Neuron (in vitro differentiated cells): ENCODE data around the gene CCSAP.
A peak's percentile ranks its signal among the peaks of the same experiment; 100 is the strongest.

Source experiments
- H2AFZ ChIP-seq: one replicate; pipeline ENCODE4 v1.6.1; 2013; ENCODE audit warnings: low read depth, mild to moderate bottlenecking, inconsistent platforms, low read length, moderate library complexity
- H3K27me3 ChIP-seq: one replicate; pipeline ENCODE4 v1.6.1; 2013; ENCODE audit warnings: low read length; ENCODE audit not compliant: insufficient read depth
- H3K36me3 ChIP-seq: one replicate; pipeline ENCODE4 v1.6.1; 2013; ENCODE audit warnings: low read length; ENCODE audit not compliant: insufficient read depth
- H3K4me1 ChIP-seq: one replicate; pipeline ENCODE4 v1.6.1; 2013; ENCODE audit warnings: low read length; ENCODE audit not compliant: insufficient read depth
- H3K4me3 ChIP-seq: 2 replicates; pipeline ENCODE4 v1.5.1; 2013; ENCODE audit warnings: mild to moderate bottlenecking, low read length, moderate library complexity
- H3K9me3 ChIP-seq: one replicate; pipeline ENCODE4 v1.6.1; 2013; ENCODE audit warnings: low read length

Gene CCSAP

GRCh38 chr1:229272164-229273158 is 70.4 kb downstream of the CCSAP start:
- no peaks in the 10 kb centered on the region for H3K27me3 ChIP-seq
- peaks cover 4% of the 10 kb centered on the region for H3K36me3 ChIP-seq
- no peak overlapping the region for H2AFZ ChIP-seq
- H3K9me3 ChIP-seq: peaks cover 3% of the 10 kb centered on the region
- H3K4me1 ChIP-seq: peaks cover 24% of the 10 kb centered on the region
- peak overlapping the region; percentile 100 for H3K4me3 ChIP-seq

GRCh38 chr1:229271448-229272159 is 71.2 kb downstream of the CCSAP start:
- peak overlapping the region; percentile 96 for H2AFZ ChIP-seq
- H3K27me3 ChIP-seq: no peaks in the 10 kb centered on the region
- H3K36me3 ChIP-seq: no peaks in the 10 kb centered on the region
- peaks cover 24% of the 10 kb centered on the region for H3K4me1 ChIP-seq
- peaks cover 7% of the 10 kb centered on the region for H3K9me3 ChIP-seq
- H3K4me3 ChIP-seq: peak overlapping the region; percentile 100
